SK-N-MC (cell line): ENCODE results near the gene MACROD2.

Experiments
- EZH2 ChIP-seq: fragments of 200-600 bp; sonication (generic); IDR thresholded peaks from one replicate; pipeline ENCODE4 v1.6.1; 2017; ENCODE audit warnings: antibody characterized with exemption
- POLR2AphosphoS5 ChIP-seq: IDR thresholded peaks from 2 replicates; pipeline ENCODE4 v1.6.1; 2012; ENCODE audit warnings: mild to moderate bottlenecking, low read depth, low read length, borderline replicate concordance

DNA sequence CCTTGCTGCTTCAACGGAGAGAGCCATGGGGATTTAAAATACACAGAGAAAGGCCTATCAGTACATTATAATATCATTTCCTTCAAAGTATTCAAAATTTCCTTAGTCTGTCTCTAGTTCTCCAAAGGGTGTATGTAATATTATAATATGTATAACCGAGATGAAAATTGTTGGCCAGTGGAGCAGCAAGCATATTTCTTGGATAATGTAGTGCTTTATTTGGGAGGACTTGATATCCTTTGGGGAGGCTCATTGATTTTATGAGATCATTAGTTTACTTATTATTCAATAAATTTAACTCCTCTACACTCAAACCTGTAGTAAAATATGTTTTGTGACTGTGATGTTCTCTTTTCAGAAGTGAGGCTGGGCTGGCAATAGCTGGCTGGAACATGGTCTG is 1145.0 kb downstream of the MACROD2 start:
- TF ChIP-seq POLR2AphosphoS5 (no peak), EZH2 (no peak)
